Activated T-cell treated with anti-CD3 and anti-CD28 coated beads for 4 hours (primary cell): ENCODE data around the gene CIRBP.
"Not testable (repeated sequence)": the region's sequence is repeated elsewhere in the genome, so short reads cannot be mapped to it uniquely, and the experiment has no call there.

Source experiments
- DNase-seq: peaks from one replicate; pipeline ENCODE4 v3.0.0-alpha.2; 2020

The CIRBP gene

DNA sequence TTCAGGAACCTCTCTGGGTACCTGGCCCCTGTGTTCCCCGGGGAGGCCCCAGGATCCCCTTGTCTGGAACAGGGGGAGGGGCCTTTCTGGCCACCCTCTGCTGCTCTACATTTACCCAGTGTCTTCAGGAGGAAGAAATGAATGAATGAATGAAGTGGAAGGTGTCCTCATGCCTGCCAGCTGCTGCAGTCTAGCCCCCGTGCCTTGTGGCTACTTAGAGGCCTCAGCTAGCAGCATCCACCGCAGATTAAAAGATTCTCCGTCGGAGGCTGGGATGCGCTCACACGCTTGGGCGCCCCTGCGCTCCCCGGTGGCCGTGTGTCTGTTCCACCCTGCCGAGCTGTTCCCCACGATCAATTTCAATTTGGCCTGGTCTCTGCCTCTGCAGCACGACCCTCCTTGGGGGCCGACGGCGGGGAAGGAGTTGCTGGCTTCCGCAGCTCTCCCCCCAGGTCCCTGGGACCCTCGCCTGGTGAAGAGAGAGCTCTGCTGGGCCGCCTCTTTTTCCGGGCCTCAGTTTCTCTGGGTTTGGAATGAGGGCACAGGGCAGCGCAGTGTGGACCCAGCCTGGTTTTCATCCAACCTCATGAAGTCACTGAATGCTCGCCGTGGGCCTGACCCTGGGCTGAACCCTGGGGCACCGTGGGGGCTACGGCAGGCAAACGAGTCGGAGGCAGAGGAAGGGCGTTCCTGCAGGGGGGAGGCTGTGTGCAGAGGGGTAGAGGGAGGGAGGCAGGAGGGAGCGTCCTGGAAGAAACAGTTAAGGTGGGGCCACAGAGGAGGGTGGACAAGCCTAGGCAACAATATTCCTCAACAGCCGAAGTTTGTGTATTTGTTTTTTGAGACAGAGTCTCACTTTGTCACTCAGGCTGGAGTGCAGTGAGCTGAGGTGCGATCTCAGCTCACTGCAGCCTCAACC, 44.8 kb downstream of the CIRBP start:
- no peak for DNase-seq

DNA sequence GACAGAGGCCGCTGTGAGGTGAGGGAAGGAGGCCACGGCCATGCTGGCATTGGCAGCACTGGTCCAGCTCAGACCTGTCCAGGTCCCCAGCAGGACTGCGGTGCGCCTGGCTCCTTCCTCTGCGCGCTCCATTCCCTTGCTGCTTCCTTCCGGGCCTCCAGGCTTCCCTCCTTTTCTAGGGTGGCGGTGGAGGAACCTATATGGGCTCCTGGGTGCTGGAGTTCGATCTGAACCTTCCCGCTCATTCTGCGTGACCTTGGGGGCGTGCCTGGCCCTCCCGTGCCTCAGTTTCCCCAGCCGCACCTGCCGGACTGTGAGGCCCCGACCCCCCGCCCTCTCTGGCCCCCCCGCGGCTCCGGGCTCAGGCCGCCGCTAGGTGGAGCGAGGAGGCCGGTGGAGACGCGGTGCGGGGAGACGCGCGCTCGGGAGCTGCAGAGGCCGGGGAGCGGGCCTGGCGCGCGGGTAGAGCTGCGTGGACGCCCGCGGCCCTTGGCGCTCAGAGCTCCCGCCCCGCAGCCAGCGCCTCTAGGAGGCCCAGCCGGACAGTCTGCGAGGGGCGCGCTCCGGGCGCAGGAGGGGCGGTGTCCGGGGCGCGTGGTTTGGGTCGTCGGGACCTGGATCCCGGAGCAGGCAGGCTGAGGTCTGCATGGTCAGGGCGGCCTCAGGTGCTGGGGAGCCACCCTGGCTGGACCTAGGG, 46.5 kb downstream of the CIRBP start:
- DNase-seq, result no peak

DNA sequence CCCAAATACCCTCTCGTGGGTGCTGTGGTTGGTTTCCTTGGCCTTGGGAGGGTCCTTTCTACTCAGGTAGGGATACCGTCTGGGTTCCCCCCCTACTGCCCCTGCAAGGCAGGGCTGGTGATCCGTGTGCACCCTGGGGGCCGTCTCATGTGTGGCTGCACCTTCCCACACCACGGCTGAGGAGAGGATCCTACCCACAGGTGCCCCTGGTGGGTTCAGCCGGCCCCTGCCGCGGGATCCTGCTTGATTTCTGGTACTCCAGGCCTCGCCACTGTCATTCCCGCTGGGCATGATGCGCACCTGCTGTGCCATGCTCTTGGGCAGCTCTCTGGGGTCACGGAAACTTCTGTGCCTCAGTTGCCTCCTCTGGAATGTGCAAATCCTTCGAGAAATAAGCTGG, 47.3 kb downstream of the CIRBP start:
- no peak for DNase-seq

DNA sequence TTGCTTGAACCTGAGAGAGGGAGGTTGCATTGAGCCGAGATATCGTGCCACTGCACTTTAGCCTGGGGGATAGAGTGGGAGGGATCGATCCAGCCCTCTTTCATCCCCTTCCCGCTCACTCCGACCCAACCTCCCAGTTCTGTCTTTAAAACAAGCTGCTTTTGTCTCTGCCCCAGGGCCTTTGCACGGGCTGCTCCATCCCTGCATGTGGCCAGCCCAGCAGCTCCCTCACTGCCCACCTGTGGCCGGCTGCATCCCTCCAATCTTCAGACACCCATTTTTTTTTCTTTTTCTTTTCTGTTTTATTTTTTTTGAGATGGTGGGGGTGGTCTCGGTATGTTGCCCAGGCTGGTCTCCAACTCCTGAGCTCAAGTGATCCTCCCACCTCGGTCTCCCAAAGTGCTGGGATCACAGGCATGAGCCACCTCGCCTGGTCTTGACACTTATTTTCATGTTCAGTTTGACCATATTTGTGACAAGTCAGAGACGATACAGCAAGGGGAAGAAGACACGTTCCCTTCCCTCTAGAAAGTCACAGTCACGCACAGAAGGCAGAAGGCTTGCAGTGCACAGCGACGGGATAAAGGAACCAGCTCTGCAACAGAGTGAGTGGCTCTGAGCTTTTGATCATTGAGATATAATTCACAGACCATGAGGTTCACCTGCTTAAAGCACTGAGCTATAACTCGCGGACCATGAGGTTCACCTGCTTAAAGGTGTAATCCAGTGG, 48.3 kb downstream of the CIRBP start:
- no peak for DNase-seq

DNA sequence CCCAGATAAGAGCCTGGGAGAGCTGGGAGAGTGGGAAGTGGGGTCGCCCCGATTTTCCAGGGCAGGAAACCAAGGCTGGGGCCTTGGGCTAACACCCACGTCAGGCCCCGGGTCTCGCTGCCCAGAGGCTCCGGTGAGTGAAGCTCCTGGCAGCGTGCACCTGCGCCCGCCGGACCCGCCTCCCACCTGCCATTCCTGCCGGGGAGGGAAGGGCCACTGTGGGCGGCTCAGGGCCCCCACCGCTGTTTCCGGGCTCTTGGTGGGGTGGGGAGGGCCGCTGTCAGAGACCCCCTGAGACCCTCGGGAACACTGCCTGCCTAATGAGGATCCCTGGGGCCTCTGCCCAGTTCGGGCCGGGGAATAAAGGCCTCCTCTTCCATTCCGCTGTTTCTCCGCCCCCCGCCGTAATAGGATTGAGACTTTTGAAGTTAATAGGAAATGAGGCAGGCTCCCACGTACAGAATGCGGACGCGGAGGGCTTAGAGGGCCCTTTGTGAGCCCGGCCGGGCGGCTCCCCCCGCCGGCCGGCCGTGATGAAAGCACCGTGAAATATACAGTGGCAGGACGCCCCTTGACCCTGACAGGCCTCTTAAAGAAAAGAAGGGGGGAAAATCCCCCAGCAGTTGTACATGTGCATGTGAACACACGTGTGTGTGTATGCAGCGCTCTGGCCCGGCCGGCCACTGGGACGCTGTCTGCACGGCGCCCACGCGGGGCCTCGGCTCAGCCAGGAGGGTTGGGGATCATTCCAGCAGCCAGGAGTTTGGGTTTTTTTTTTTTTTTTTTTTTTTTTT, 49.7 kb downstream of the CIRBP start:
- no peak for DNase-seq

DNA sequence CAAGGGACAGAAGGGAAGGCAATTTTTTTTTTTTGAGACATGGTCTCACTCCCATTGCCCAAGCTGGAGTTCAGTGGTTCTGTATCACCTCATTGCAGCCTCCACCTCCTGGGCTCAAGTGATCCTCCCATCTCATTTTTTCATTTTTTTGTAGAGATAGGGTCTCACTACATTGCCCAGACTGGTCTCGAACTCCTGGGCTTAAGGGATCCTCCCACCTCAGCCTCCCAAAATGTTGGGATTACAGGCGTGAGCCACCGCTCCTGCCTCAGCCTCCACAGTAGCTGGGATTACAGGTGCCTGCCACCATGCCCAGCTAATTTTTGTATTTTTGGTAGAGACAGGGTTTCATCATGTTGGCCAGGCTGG, 51.1 kb downstream of the CIRBP start:
- DNase-seq, result not testable (repeated sequence)

DNA sequence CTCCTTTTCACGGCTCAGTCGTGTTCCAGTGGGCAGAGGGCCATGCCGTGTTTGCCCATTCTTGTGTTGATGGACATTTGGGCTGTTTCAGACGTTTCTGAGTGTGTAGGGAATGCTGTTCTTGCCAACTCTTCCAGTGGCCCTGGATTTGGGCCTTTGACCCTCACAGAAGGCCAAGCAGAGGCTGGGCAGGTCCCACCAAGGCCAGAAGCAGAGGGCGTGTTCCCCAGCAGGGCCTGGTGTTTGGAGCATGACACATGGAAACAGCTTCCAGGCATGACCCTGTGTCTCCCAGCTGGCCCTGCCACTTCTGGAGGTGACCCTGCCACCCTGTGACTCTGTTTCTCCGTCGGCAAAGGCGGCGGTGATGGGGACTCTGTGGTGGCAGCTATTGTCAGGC, 52.4 kb downstream of the CIRBP start:
- no peak for DNase-seq

DNA sequence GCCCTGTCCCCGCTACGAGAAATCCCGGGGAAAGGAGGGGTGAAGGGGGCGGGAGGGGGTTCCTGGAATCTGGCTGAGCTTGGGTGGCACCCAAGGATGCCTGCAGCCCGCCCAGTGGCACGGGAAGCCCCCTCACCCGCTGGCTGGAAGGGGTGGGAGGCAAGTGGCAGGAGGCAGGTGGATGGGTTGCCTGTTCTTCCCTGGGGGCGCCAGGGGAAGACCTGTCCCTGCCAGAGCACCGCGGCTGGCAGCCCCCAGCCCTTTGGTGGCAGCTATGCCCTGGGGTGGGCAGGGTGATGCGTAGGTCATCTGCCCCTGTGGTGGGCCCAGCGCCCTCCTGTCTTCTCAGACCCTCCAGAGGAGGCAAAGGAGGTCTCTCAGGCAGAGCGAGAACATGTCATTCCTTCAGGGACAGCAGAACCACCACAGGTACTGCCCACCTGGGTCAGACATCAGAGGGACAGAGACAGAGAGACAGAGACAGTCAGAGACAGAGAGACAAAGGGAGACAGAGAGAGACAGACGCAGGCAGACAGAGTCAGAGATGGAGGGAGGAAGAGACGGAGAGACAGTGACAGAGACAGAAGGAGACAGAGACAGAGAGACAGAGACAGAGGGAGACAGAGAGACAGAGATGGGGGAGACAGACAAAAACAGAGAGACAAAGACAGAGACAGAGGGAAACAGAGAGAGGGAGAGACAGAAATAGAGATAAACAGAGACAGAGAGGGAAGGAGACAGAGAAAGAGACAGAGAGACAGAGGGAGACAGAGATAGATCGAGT, 53.3 kb downstream of the CIRBP start:
- no peak for DNase-seq

DNA sequence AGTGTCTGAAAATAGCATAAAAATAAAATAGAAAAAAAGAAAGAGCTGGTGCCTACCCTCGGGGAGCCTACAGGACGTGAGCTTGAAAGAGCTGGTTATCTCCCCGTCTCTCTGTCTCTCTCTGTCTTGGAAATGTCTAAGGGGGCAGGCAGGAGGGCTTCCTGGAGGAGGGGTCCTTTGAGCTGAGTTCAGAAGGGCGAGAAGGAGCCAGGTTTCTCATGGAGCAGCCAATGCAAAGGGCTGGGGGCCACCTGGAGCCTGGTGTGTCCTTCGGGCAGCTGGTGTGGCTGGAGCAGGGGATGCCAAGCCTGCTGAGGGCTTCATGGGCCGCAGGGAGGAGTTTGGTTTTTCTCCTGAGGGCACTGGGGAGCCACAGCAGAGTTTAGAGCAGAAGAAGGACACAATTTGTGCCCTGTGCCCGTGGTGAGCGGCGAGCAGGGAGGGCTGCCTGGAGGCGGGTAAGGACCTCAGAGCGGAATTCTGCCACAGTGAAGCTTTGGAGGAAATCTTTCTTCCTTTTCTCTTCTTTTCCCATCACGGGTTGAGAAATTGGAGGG, 55.2 kb downstream of the CIRBP start:
- DNase-seq, result no peak
